CD14-positive monocyte (primary cell): Measurements from ENCODE around the gene COL19A1. TPM values are rescaled to one million over a fixed set of nuclear protein-coding genes. Genes with fewer than 3 reads are reported as not detected.

ENCODE experiments used
- DNase-seq, 3 donors: peaks; one replicate each; pipeline ENCODE4 v3.0.0-alpha.2; 2011 to 2022
- H2AFZ ChIP-seq: 2 replicates; pipeline ENCODE4 v1.6.0; 2012; ENCODE audit warnings: mild to moderate bottlenecking, low read depth, low read length, inconsistent platforms; ENCODE audit not compliant: insufficient read depth, poor library complexity, severe bottlenecking
- H3K27ac ChIP-seq, 2 donors: 1 replicate in 1 of 2; 2 replicates in 1 of 2; pipeline ENCODE4 v1.5.1; 2012 to 2013; ENCODE audit warnings: low read length in 2 of 2, control low read depth in 1 of 2, inconsistent platforms in 1 of 2, low read depth in 1 of 2, mild to moderate bottlenecking in 1 of 2
- H3K27me3 ChIP-seq, 2 donors: one replicate each; pipeline versions ENCODE4 v1.6.0 to v1.6.1; 2011 to 2013; ENCODE audit warnings: low read length in 2 of 2; ENCODE audit not compliant: control insufficient read depth in 2 of 2, insufficient read depth in 2 of 2
- H3K36me3 ChIP-seq, 2 donors: replicated peaks in 1 of 2; 1 replicate in 1 of 2; 2 replicates in 1 of 2; pipeline versions ENCODE4 v1.5.1 to v1.6.1; 2012 to 2013; ENCODE audit warnings: low read length in 2 of 2, control low read depth in 1 of 2, inconsistent platforms in 1 of 2, mild to moderate bottlenecking in 1 of 2; ENCODE audit not compliant: insufficient read depth in 2 of 2, control insufficient read depth in 1 of 2
- H3K4me1 ChIP-seq, 2 donors: 1 replicate in 1 of 2; 2 replicates in 1 of 2; pipeline versions ENCODE4 v1.5.1 to v1.6.1; 2012 to 2013; ENCODE audit warnings: low read length in 2 of 2, control low read depth in 1 of 2, inconsistent platforms in 1 of 2, mild to moderate bottlenecking in 1 of 2, moderate library complexity in 1 of 2; ENCODE audit not compliant: insufficient read depth in 2 of 2, control insufficient read depth in 1 of 2
- H3K4me2 ChIP-seq: replicated peaks from 2 replicates; pipeline ENCODE3; 2012; ENCODE audit warnings: low read length, moderate library complexity, mild to moderate bottlenecking; ENCODE audit not compliant: poor library complexity, severe bottlenecking; ENCODE audit errors: extremely low read depth
- H3K4me3 ChIP-seq, 3 experiments: fragments of 200-600 bp in 1 of 3; sonication (generic) in 1 of 3; replicated peaks in 1 of 3; 1 replicate in 2 of 3; 2 replicates in 1 of 3; pipeline ENCODE4 v1.5.1; 2011 to 2013; ENCODE audit warnings: low read length in 3 of 3, mild to moderate bottlenecking in 3 of 3, control low read depth in 2 of 3, low read depth in 2 of 3, inconsistent platforms in 1 of 3, moderate library complexity in 1 of 3
- H3K79me2 ChIP-seq: 2 replicates; pipeline ENCODE4 v1.6.0; 2012; ENCODE audit warnings: mild to moderate bottlenecking, control low read depth, inconsistent platforms, low read length, moderate library complexity; ENCODE audit not compliant: insufficient read depth
- H3K9ac ChIP-seq: 2 replicates; pipeline ENCODE4 v1.6.0; 2017; ENCODE audit warnings: low read length, mild to moderate bottlenecking; ENCODE audit not compliant: insufficient read depth, poor library complexity, severe bottlenecking
- H3K9me3 ChIP-seq, 2 donors: replicated peaks in 1 of 2; 1 replicate in 1 of 2; 2 replicates in 1 of 2; pipeline versions ENCODE4 v1.5.1 to v1.6.1; 2012 to 2013; ENCODE audit warnings: low read length in 2 of 2, control low read depth in 1 of 2; ENCODE audit not compliant: control insufficient read depth in 1 of 2, insufficient read depth in 1 of 2
- H4K20me1 ChIP-seq: 2 replicates; pipeline ENCODE4 v1.6.0; 2012; ENCODE audit warnings: mild to moderate bottlenecking, low read length, control low read depth, moderate library complexity; ENCODE audit not compliant: insufficient read depth
- H3K27ac Mint-ChIP-seq, 7 donors: one replicate each; pipeline ENCODE4 v1.8.0; 2020; ENCODE audit warnings: mild to moderate bottlenecking in 7 of 7, mixed read lengths in 7 of 7, moderate library complexity in 6 of 7, inconsistent platforms in 2 of 7
- H3K27me3 Mint-ChIP-seq, 3 donors: one replicate each; pipeline ENCODE4 v1.8.0; 2021 to 2022; ENCODE audit warnings: low read depth in 3 of 3, mild to moderate bottlenecking in 3 of 3, mixed read lengths in 3 of 3, moderate library complexity in 3 of 3, inconsistent platforms in 1 of 3
- H3K36me3 Mint-ChIP-seq, 2 donors: one replicate each; pipeline ENCODE4 v1.8.0; 2020; ENCODE audit warnings: mixed read lengths in 2 of 2, inconsistent platforms in 1 of 2, mild to moderate bottlenecking in 1 of 2
- H3K4me1 Mint-ChIP-seq: one replicate; pipeline ENCODE4 v1.8.0; 2020; ENCODE audit warnings: mild to moderate bottlenecking, mixed read lengths
- H3K4me3 Mint-ChIP-seq, 2 donors: one replicate each; pipeline ENCODE4 v1.8.0; 2020; ENCODE audit warnings: mild to moderate bottlenecking in 2 of 2, mixed read lengths in 2 of 2, moderate library complexity in 1 of 2
- H3K9me3 Mint-ChIP-seq, 7 donors: one replicate each; pipeline ENCODE4 v1.8.0; 2020 to 2022; ENCODE audit warnings: mixed read lengths in 7 of 7, mild to moderate bottlenecking in 6 of 7, moderate library complexity in 6 of 7, inconsistent platforms in 2 of 7
- WGBS: methylation state at CpG from one replicate; pipeline ENCODE4 v1.1.5; 2013; ENCODE audit warnings: missing lambda C conversion rate; ENCODE audit not compliant: insufficient coverage; 5-methylcytosine and 5-hydroxymethylcytosine counted together
- intact Hi-C, 2 donors: fragments of 100-400 bp; cut with micrococcal nuclease; formaldehyde crosslinking; loops; one replicate each; pipeline versions ENCODE4 v1.15.0 to v1.15.1; 2023
- polyA plus RNA-seq, 3 donors: library from polyadenylated mRNA; depleted of rRNA in 1 of 3; unstranded in 2 of 3; stranded (reverse) in 1 of 3; fragments of 300-500 nt in 2 of 3; fragments of >200 nt in 1 of 3; fragmentation: Illumina TruSeq in 2 of 3; gene quantifications; 1 replicate in 2 of 3; 2 replicates in 1 of 3; pipeline ENCODE4 v1.2.3, GENCODE V29; 2012 to 2021
- TF ChIP-seq, protein P1 (sequence below): fragments of 200-600 bp; IDR thresholded peaks from one replicate; pipeline ENCODE4 v1.8.0; 2022; ENCODE audit warnings: antibody characterized with exemption, mild to moderate bottlenecking

COL19A1 gene
- polyA plus RNA-seq, 3 donors: not detected

DNA sequence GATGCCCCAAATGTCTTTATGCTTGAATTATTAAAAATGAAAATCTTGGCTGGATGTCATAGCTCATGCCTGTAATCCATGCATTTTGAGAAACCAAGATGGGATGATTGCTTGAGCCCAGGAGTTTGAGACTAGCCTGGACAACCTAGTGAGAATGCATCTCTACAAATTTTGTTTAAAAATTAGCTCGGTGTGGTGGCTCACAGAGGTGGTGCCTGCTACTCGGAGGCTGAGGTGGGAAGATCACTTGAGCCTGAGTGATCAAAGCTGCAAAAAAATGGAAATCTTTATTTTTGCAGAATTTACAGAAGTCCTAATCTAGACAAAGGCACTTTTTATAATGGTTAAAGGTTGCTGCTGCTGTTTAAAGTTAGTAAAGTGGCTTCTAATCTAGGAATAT lies 20.0 kb upstream of the COL19A1 start:
- Histone ChIP-seq H3K4me1 (no peaks in the 10 kb centered on the region), H3K4me2 (no peak overlapping the region), H2AFZ (no peak overlapping the region), H3K9me3 (no peaks in the 10 kb centered on the region), H3K36me3 (no peaks in the 10 kb centered on the region), H3K9ac (no peak overlapping the region), H4K20me1 (no peaks in the 10 kb centered on the region), H3K79me2 (no peaks in the 10 kb centered on the region), H3K27ac (no peak overlapping the region), H3K27me3 (peaks cover 0 to 7% of the 10 kb centered on the region in 2 donors), H3K4me3 (no peak overlapping the region)
- H3K4me1 Mint-ChIP-seq: no peaks in the 10 kb centered on the region
- H3K27ac Mint-ChIP-seq: no peak overlapping the region
- TF ChIP-seq, protein P1, sequence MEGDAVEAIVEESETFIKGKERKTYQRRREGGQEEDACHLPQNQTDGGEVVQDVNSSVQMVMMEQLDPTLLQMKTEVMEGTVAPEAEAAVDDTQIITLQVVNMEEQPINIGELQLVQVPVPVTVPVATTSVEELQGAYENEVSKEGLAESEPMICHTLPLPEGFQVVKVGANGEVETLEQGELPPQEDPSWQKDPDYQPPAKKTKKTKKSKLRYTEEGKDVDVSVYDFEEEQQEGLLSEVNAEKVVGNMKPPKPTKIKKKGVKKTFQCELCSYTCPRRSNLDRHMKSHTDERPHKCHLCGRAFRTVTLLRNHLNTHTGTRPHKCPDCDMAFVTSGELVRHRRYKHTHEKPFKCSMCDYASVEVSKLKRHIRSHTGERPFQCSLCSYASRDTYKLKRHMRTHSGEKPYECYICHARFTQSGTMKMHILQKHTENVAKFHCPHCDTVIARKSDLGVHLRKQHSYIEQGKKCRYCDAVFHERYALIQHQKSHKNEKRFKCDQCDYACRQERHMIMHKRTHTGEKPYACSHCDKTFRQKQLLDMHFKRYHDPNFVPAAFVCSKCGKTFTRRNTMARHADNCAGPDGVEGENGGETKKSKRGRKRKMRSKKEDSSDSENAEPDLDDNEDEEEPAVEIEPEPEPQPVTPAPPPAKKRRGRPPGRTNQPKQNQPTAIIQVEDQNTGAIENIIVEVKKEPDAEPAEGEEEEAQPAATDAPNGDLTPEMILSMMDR: no peak
- intact Hi-C loops: no loop called here
- WGBS: no CpG with 5 or more reads among the region's 2 CpGs
- H3K9me3 Mint-ChIP-seq: no peaks in the 10 kb centered on the region
- peaks cover 3 to 14% (median 10%) of the 10 kb centered on the region in 3 donors for H3K27me3 Mint-ChIP-seq
- no peak for DNase-seq
- no peak overlapping the region for H3K4me3 Mint-ChIP-seq
- no peaks in the 10 kb centered on the region for H3K36me3 Mint-ChIP-seq

DNA sequence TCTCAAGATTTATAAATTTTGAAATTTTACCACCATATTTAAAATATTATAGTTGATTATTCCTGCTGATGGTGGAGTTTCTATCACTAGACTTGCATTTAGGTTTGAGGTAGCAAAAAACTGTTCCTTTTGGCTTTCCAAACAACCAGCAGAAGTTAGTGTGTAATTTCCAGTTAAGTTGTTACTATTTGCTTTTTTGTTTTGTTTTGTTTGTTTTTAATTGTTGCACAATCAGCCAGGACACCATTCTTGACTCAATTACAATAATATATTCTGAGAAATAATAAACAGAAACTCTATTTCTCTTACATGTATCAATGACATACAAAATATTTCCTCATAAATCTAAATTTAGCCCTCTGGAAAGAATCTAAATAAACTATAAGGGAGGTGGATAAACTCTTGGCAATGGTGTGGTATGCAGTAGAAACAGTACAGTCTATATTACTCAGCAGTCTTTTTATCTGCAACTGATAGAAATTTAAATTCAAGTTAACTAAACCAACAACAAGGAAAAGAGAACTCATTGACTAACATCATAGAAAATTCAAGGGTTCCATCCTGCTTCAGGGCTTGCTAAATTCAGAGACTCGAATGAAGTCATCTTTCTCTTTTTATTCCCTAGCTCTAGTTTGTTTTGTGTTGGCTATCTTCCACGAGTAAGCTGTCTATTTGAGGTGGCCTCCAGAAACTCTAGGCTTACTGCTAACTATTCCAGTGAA lies 19.4 kb upstream of the COL19A1 start:
- H3K4me1 Mint-ChIP-seq: no peaks in the 10 kb centered on the region
- DNase-seq: no peak
- intact Hi-C loops: no loop called here

More for the DNA sequence above, 19.4 kb upstream of the COL19A1 start:
- no peaks in the 10 kb centered on the region for H3K36me3 ChIP-seq
- no peak overlapping the region for H3K4me2 ChIP-seq
- Mint-ChIP-seq H3K27ac (no peak overlapping the region), H3K27me3 (peaks cover 3 to 14% (median 10%) of the 10 kb centered on the region in 3 donors), H3K9me3 (no peaks in the 10 kb centered on the region), H3K4me3 (no peak overlapping the region), H3K36me3 (no peaks in the 10 kb centered on the region)
- no peak overlapping the region for H3K27ac ChIP-seq
- no CpG with 5 or more reads among the region's 2 CpGs for WGBS
- no peaks in the 10 kb centered on the region for H3K79me2 ChIP-seq
- no peaks in the 10 kb centered on the region for H4K20me1 ChIP-seq
- no peak overlapping the region for H2AFZ ChIP-seq
- no peaks in the 10 kb centered on the region for H3K9me3 ChIP-seq
- H3K27me3 ChIP-seq: peaks cover 0 to 7% of the 10 kb centered on the region in 2 donors
- no peak overlapping the region for H3K9ac ChIP-seq
- TF ChIP-seq, protein P1: no peak
- H3K4me1 ChIP-seq: no peaks in the 10 kb centered on the region
- no peak overlapping the region for H3K4me3 ChIP-seq
